Measurements from ENCODE around the gene ZNF267.
"Not testable (repeated sequence)": the region's sequence is repeated elsewhere in the genome, so short reads cannot be mapped to it uniquely, and the experiment has no call there.

The ZNF267 gene

DNA sequence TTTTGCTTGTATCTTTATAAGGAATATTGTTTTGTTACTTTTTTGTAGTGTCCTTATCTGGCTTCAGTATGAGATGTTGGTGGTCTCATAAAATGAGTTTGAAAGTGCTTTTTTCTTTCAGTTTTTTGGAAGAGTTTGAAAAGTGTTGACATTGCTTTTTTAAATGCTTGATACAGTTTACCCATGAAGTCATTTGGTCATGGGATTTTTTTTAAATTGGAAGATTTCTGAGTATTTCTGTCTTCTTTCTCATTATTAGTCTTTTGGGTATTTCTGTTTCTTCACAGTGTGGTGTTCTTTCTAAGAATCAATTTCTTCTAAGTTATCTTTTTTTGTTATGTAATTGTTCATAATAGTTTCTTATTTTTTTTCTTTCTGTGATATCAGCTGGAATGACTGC lies 15.1 kb downstream of the ZNF267 start:
- no peak overlapping the region for H3K4ac ChIP-seq (ENCODE audit: low read length)
- no peak overlapping the region for H3K18ac ChIP-seq (ENCODE audit: low read length)
- H2BK12ac ChIP-seq (ENCODE audit: low read length) = no peak overlapping the region
- H3K9ac ChIP-seq (ENCODE audit: low read depth, low read length, poor library complexity) = no peak overlapping the region
- no peak overlapping the region for H2BK120ac ChIP-seq (ENCODE audit: low read depth, low read length)
- no peak for DNase-seq (ENCODE audit: low spot score)
- no peak overlapping the region for H4K8ac ChIP-seq (ENCODE audit: low read depth, low read length)
- no peak overlapping the region for H3K23ac ChIP-seq (ENCODE audit: low read depth, low read length, poor library complexity)
- H3K4me3 ChIP-seq (ENCODE audit: low read length in 2 of 2) = no peak overlapping the region
- H3K79me1 ChIP-seq (ENCODE audit: low read depth, low read length) = no peaks in the 10 kb centered on the region
- no peak overlapping the region for H2BK15ac ChIP-seq (ENCODE audit: low read length)
- no peak overlapping the region for H3K14ac ChIP-seq (ENCODE audit: low read length)
- H3K27ac ChIP-seq (replicated peaks; ENCODE audit: low read length) = no peak overlapping the region
- peaks cover 11 to 99% of the 10 kb centered on the region in 2 donors for H3K36me3 ChIP-seq (replicated peaks in 1 of 2; ENCODE audit: control insufficient read depth in 2 of 2, insufficient read depth in 2 of 2, low read length in 2 of 2)
- H3K27me3 ChIP-seq (ENCODE audit: control insufficient read depth in 3 of 3, insufficient read depth in 3 of 3, low read depth in 1 of 3, low read length in 3 of 3) = no peaks in the 10 kb centered on the region
- H2BK5ac ChIP-seq (ENCODE audit: low read length) = no peak overlapping the region
- H2AK5ac ChIP-seq (ENCODE audit: low read depth, low read length) = no peak overlapping the region
- H3K4me1 ChIP-seq (ENCODE audit: control insufficient read depth in 2 of 2, insufficient read depth in 1 of 2, low read depth in 1 of 2, low read length in 2 of 2) = no peaks in the 10 kb centered on the region
- no peak overlapping the region for H3K4me2 ChIP-seq (ENCODE audit: insufficient read depth, low read length, poor library complexity, severe bottlenecking)
- no peak overlapping the region for H4K91ac ChIP-seq (ENCODE audit: low read depth, low read length, poor library complexity)
- H2AFZ ChIP-seq (ENCODE audit: low read length) = no peak overlapping the region
- H3K9me3 ChIP-seq (replicated peaks in 1 of 2; ENCODE audit: control insufficient read depth in 2 of 2, insufficient read depth in 1 of 2, low read depth in 1 of 2, low read length in 2 of 2) = peaks cover 5 to 80% of the 10 kb centered on the region in 2 donors

DNA sequence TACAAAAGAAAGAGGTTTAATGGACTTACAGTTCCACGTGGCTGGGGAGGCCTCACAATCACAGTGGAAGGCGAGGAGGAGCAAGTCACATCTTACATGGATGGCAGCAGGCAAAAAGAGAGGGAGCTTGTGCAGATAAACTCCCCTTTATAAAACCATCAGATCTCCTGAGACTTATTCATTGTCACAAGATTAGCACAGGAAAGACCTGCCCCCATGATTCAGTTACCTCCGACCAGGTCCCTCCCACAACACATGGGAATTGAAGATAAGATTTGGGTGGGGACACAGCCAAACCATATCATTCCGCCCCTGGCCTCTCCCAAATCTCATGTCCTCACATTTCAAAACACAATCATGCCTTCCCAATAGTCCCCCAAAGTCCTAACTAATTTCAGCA lies 18.5 kb downstream of the ZNF267 start:
- no CpG with 5 or more reads among the region's 4 CpGs for WGBS, 2 donors (ENCODE audit: extremely low coverage in 2 of 2, insufficient read length in 2 of 2, insufficient replicate concordance in 1 of 2)
- H3K27me3 ChIP-seq (ENCODE audit: control insufficient read depth in 3 of 3, insufficient read depth in 3 of 3, low read depth in 1 of 3, low read length in 3 of 3); H3K4me1 ChIP-seq (ENCODE audit: control insufficient read depth in 2 of 2, insufficient read depth in 1 of 2, low read depth in 1 of 2, low read length in 2 of 2); H2AK5ac ChIP-seq (ENCODE audit: low read depth, low read length); H2BK12ac ChIP-seq (ENCODE audit: low read length); H4K8ac ChIP-seq (ENCODE audit: low read depth, low read length); H3K4ac ChIP-seq (ENCODE audit: low read length); H3K27ac ChIP-seq (replicated peaks; ENCODE audit: low read length); H2BK5ac ChIP-seq (ENCODE audit: low read length); H3K9ac ChIP-seq (ENCODE audit: low read depth, low read length, poor library complexity); H2BK120ac ChIP-seq (ENCODE audit: low read depth, low read length); H2AFZ ChIP-seq (ENCODE audit: low read length); H4K91ac ChIP-seq (ENCODE audit: low read depth, low read length, poor library complexity); H2BK15ac ChIP-seq (ENCODE audit: low read length); H3K18ac ChIP-seq (ENCODE audit: low read length); DNase-seq (ENCODE audit: low spot score); H3K14ac ChIP-seq (ENCODE audit: low read length); H3K23ac ChIP-seq (ENCODE audit: low read depth, low read length, poor library complexity); H3K4me2 ChIP-seq (ENCODE audit: insufficient read depth, low read length, poor library complexity, severe bottlenecking); H3K79me1 ChIP-seq (ENCODE audit: low read depth, low read length); H3K4me3 ChIP-seq (ENCODE audit: low read length in 2 of 2): not testable (repeated sequence)
- Histone ChIP-seq H3K36me3 (replicated peaks in 1 of 2; ENCODE audit: control insufficient read depth in 2 of 2, insufficient read depth in 2 of 2, low read length in 2 of 2) (peaks cover 16 to 99% of the 10 kb centered on the region in 2 donors), H3K9me3 (replicated peaks in 1 of 2; ENCODE audit: control insufficient read depth in 2 of 2, insufficient read depth in 1 of 2, low read depth in 1 of 2, low read length in 2 of 2) (peaks cover 12 to 89% of the 10 kb centered on the region in 2 donors)

DNA sequence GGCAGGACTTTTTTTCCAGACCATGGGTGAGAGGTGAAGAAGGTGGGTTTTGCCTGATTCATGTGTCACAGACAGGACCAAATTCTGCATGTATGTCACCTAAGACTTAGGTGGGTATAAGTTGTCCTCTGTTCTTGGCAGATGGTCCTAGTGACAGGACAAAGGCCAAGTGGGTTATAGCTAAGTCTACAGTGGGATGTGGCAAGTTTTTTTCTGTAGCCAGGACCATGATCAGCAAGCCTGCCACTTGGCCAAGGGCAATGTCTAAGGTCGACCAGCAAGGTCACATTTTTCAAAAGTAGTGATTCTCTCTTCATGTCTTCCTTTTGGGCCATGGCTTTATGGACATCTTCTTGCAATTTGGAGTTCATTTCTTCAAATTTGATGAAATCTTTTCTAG lies 20.2 kb downstream of the ZNF267 start:
- no peak overlapping the region for H3K27ac ChIP-seq (replicated peaks; ENCODE audit: low read length)
- WGBS, 2 donors (ENCODE audit: extremely low coverage in 2 of 2, insufficient read length in 2 of 2, insufficient replicate concordance in 1 of 2) = no CpG with 5 or more reads among the region's 1 CpG

DNA sequence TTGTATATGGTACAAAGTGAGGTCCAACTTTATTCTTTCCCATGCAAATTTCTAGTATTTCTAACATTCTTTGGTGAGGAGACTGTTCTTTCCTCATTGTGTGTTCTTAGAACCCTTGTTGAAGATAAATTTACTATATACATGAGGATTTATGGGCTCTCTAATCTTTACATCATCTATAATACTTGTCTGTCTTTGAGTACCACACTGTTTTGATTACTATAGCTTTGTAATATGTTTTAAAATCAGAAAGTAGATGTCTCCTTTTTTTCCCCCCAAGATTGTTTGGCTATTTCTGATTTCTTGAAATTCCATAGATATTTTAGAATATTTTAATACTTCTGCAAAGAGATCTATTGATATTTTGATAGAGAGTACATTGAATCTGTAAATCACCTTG lies 23.7 kb downstream of the ZNF267 start:
- H3K4me2 ChIP-seq (ENCODE audit: insufficient read depth, low read length, poor library complexity, severe bottlenecking) = no peak overlapping the region
- no peak overlapping the region for H3K4me3 ChIP-seq (ENCODE audit: low read length in 2 of 2)
- H2BK120ac ChIP-seq (ENCODE audit: low read depth, low read length) = no peak overlapping the region
- no peak overlapping the region for H2AFZ ChIP-seq (ENCODE audit: low read length)
- no peak overlapping the region for H3K4ac ChIP-seq (ENCODE audit: low read length)
- no peak overlapping the region for H3K18ac ChIP-seq (ENCODE audit: low read length)
- H2BK15ac ChIP-seq (ENCODE audit: low read length) = no peak overlapping the region
- H3K23ac ChIP-seq (ENCODE audit: low read depth, low read length, poor library complexity) = no peak overlapping the region
- no peak overlapping the region for H2BK5ac ChIP-seq (ENCODE audit: low read length)
- H3K36me3 ChIP-seq (replicated peaks in 1 of 2; ENCODE audit: control insufficient read depth in 2 of 2, insufficient read depth in 2 of 2, low read length in 2 of 2) = peaks cover 11 to 65% of the 10 kb centered on the region in 2 donors
- no peak overlapping the region for H2AK5ac ChIP-seq (ENCODE audit: low read depth, low read length)
- H3K4me1 ChIP-seq (ENCODE audit: control insufficient read depth in 2 of 2, insufficient read depth in 1 of 2, low read depth in 1 of 2, low read length in 2 of 2) = no peaks in the 10 kb centered on the region
- no peaks in the 10 kb centered on the region for H3K27me3 ChIP-seq (ENCODE audit: control insufficient read depth in 3 of 3, insufficient read depth in 3 of 3, low read depth in 1 of 3, low read length in 3 of 3)
- H3K14ac ChIP-seq (ENCODE audit: low read length) = no peak overlapping the region
- no peak overlapping the region for H4K91ac ChIP-seq (ENCODE audit: low read depth, low read length, poor library complexity)
- no peak for DNase-seq (ENCODE audit: low spot score)
- H3K9ac ChIP-seq (ENCODE audit: low read depth, low read length, poor library complexity) = no peak overlapping the region
- H4K8ac ChIP-seq (ENCODE audit: low read depth, low read length) = no peak overlapping the region
- H2BK12ac ChIP-seq (ENCODE audit: low read length) = no peak overlapping the region
- no peak overlapping the region for H3K27ac ChIP-seq (replicated peaks; ENCODE audit: low read length)
- peaks cover 6 to 61% of the 10 kb centered on the region in 2 donors for H3K9me3 ChIP-seq (replicated peaks in 1 of 2; ENCODE audit: control insufficient read depth in 2 of 2, insufficient read depth in 1 of 2, low read depth in 1 of 2, low read length in 2 of 2)
- H3K79me1 ChIP-seq (ENCODE audit: low read depth, low read length) = no peaks in the 10 kb centered on the region

More for the DNA sequence above, 20.2 kb downstream of the ZNF267 start:
- no peak overlapping the region for H3K4me3 ChIP-seq (ENCODE audit: low read length in 2 of 2)
- no peak overlapping the region for H3K14ac ChIP-seq (ENCODE audit: low read length)
- no peak overlapping the region for H2AK5ac ChIP-seq (ENCODE audit: low read depth, low read length)
- peaks cover 16 to 97% of the 10 kb centered on the region in 2 donors for H3K36me3 ChIP-seq (replicated peaks in 1 of 2; ENCODE audit: control insufficient read depth in 2 of 2, insufficient read depth in 2 of 2, low read length in 2 of 2)
- H3K4ac ChIP-seq (ENCODE audit: low read length) = no peak overlapping the region
- H4K8ac ChIP-seq (ENCODE audit: low read depth, low read length) = no peak overlapping the region
- no peaks in the 10 kb centered on the region for H3K79me1 ChIP-seq (ENCODE audit: low read depth, low read length)
- no peak overlapping the region for H4K91ac ChIP-seq (ENCODE audit: low read depth, low read length, poor library complexity)
- H3K4me1 ChIP-seq (ENCODE audit: control insufficient read depth in 2 of 2, insufficient read depth in 1 of 2, low read depth in 1 of 2, low read length in 2 of 2) = no peaks in the 10 kb centered on the region
- no peak overlapping the region for H3K18ac ChIP-seq (ENCODE audit: low read length)
- no peak overlapping the region for H2BK120ac ChIP-seq (ENCODE audit: low read depth, low read length)
- no peak overlapping the region for H3K9ac ChIP-seq (ENCODE audit: low read depth, low read length, poor library complexity)
- no peak overlapping the region for H2AFZ ChIP-seq (ENCODE audit: low read length)
- H3K4me2 ChIP-seq (ENCODE audit: insufficient read depth, low read length, poor library complexity, severe bottlenecking) = no peak overlapping the region
- H2BK5ac ChIP-seq (ENCODE audit: low read length) = no peak overlapping the region
- H2BK15ac ChIP-seq (ENCODE audit: low read length) = no peak overlapping the region
- no peaks in the 10 kb centered on the region for H3K27me3 ChIP-seq (ENCODE audit: control insufficient read depth in 3 of 3, insufficient read depth in 3 of 3, low read depth in 1 of 3, low read length in 3 of 3)
- H2BK12ac ChIP-seq (ENCODE audit: low read length) = no peak overlapping the region
- H3K23ac ChIP-seq (ENCODE audit: low read depth, low read length, poor library complexity) = no peak overlapping the region
- H3K9me3 ChIP-seq (replicated peaks in 1 of 2; ENCODE audit: control insufficient read depth in 2 of 2, insufficient read depth in 1 of 2, low read depth in 1 of 2, low read length in 2 of 2) = peaks cover 12 to 86% of the 10 kb centered on the region in 2 donors
- DNase-seq (ENCODE audit: low spot score) = no peak

Data from neuronal stem cell (in vitro differentiated cells).